NCI-H146 treated with DMSO at 0.1 percent for 48 hours (cell line): ENCODE data around the gene FAM131B.
"Not testable (repeated sequence)": the region's sequence is repeated elsewhere in the genome, so short reads cannot be mapped to it uniquely, and the experiment has no call there.

Experiments used
- DNase-seq: peaks from one replicate; lab custom pipeline; 2025; ENCODE audit not compliant: unreplicated experiment; lab: John Stamatoyannopoulos, UW

The FAM131B gene

DNA sequence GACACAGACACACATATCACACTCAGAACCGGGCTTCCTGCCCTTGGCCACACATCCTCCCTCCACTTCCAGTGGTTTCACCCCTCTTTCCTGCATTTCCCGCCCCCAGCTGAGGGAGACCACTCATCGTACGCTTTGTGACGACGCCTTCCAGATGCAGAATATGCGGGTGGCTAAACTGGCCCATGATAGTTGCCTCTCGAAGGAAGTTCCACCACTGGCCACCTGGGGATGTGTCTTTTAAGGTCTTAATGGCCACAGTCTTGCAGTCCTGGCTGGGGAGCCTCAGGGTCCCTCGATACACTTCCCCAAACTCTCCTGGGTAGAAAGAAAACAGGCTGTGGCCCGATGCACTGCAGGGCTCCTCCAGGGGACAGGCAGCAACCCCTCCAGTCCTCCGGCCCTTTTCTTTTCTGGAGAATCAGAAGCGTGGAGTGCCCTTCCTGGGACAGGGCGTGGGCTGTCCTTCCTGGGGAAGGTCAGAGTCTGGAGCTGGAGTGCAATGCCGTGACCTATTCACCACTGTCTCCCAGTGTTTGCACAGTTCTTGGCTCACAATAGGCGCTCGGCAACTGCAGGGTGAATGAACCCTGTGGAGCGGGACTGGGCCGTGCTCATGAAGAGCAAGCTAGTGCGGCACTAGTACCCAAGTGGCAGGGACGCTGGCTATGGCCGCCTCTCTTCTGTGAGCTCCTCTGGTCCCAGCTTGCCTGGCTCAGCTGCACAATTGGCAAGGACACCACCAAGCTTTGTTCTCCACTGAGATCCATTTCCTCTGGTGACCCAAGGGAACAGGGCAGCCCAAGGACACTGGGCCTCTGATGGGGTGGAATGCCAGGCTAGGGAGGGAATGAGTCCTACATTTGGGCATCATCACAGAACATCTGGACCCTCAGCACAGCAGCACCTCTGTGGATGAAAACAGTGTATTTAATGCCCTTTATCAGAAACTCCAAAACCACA lies 33.0 kb upstream of the FAM131B start:
- DNase-seq = no peak

GRCh38 chr7:143394777-143395176 lies 32.3 kb upstream of the FAM131B start:
- no peak for DNase-seq

- no peak for DNase-seq
These were observed 31.6 kb upstream of the FAM131B start for GRCh38 chr7:143394068-143394467.

- DNase-seq = no peak
These were observed 30.9 kb upstream of the FAM131B start for GRCh38 chr7:143393267-143394041.

GRCh38 chr7:143392875-143393266 lies 30.4 kb upstream of the FAM131B start:
- no peak for DNase-seq

DNA sequence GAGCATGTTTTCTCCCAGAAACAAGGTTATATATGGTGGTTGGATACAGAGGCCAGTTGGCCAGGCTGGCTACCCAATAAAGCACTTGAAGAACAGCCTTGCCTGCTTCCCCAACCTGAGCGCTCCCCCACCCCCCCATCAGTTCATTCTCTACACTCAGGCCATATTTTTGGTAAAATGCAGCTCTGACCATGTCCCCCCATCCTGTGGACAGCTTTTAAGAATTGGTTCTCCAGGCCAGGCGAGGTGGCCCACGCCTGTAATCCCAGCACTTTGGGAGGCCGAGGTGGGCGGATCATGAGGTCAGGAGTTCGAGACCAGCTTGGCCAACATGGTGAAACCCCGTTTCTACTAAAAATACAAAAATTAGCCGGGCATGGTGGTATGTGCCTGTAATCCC lies 29.9 kb upstream of the FAM131B start:
- not testable (repeated sequence) for DNase-seq

GRCh38 chr7:143391462-143392404 lies 29.2 kb upstream of the FAM131B start:
- no peak for DNase-seq

GRCh38 chr7:143390773-143391317 lies 28.3 kb upstream of the FAM131B start:
- no peak for DNase-seq

- no peak for DNase-seq
These were observed 27.7 kb upstream of the FAM131B start for GRCh38 chr7:143390104-143390772.

DNA sequence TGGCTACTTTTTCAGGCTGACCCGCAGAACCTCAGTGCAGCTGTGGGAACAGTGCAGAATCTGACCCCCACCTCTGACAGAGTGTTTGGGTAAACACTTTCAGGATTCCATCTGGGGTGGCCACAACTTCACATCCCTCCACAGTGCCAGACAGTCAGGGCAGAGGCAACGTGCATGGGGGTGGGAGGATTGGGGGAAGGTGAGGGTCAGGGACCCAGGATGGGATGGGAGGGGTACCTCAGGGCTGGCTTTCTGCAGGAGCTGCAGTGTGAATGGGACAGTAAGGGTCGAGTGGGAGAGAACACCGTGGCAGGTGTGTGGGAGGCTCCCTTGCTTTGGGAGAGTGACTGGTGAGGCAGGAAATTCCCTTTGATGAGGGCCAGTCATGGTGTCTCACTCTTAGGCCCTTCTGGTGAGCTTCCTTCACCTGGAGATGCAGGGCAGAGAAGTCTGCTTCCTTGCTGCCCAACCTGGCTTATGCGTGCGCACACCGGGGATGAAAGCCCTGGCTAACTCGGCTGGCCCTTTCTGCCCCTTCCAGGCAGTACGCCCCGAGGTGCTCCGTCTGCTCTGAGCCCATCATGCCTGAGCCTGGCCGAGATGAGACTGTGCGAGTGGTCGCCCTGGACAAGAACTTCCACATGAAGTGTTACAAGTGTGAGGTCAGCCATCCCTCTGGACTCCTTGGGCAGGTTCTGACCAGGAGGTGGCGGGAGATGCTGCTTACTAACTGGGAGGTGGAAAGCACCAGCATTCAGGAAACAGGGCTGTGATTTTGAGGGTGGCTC lies 27.0 kb upstream of the FAM131B start:
- no peak for DNase-seq

DNA sequence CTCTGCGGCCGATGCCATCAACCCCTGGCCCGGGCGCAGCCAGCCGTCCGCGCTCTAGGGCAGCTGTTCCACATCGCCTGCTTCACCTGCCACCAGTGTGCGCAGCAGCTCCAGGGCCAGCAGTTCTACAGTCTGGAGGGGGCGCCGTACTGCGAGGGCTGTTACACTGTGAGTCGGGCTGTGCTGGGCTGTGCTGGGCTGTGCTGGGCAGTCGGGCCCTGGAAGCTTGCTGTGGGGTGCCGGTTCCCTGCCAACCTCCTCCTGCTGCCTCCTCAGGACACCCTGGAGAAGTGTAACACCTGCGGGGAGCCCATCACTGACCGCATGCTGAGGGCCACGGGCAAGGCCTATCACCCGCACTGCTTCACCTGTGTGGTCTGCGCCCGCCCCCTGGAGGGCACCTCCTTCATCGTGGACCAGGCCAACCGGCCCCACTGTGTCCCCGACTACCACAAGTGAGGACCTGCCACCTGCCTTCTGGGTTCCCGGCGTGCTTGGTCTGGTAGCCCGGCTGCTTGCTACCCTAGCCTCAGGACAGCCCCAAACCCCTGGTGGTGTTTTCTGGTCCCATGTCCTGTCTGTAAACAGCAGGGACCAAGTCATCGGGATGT lies 26.1 kb upstream of the FAM131B start:
- DNase-seq = no peak

DNA sequence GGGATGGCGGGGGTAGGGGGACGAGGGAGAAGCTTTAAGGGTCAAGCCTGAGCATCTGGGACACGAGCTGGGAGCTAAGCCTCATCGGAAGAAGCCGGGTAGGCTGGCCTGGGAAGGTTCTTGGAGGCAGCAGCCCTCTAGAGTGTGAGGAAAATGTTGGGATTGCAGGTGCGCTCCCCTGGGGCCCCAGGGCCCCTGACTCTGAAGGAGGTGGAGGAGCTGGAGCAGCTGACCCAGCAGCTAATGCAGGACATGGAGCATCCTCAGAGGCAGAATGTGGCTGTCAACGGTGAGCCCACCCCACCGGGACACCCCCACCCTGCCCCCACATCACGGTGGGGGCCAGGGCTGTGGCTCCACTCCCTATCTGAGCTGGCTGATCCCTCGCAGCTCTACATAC lies 25.5 kb upstream of the FAM131B start:
- DNase-seq = no peak

GRCh38 chr7:143387156-143387975 lies 24.9 kb upstream of the FAM131B start:
- no peak for DNase-seq

DNA sequence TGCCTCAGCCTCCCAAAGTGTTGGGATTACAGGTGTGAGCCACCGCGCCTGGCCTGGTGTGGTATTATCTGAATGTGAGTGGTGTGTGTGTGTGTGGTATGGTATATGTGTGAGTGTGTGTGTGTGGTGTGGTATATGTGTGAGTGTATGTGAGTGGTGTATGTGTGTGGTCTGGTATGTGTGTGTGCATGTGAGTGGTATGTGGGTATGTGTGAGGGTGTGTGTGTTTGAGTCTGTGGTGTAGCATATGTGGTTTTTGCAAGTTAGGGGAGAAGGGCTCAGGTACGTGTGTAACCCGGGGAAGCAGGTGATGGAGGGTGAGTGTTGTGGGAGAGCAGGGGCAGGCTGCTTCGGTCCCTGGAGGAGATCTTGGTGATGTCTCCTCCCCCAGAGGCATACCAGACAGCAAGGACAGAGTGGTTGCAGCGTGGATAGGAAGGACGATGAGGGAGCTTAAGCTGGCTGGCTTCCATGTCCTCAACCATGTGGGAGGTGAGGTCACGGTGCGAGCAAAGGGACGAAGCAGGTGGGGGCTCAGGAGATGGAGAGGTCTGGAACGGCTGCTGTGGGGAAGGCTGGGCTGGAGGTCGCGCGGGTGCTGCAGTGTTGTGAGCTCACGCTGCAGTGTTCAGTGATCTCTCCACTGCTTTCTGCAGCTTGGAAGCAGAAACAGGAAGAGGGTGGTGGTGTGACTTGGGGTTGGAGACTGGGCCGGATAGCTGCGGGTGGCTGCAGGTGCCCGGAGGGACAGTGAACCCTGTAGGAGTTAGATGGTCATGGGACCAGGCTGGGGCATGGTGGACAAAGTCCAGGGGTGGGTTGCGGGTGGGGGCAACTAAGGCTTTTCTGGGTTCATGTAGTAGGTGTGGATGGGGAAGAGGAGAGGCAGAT lies 23.6 kb upstream of the FAM131B start:
- no peak for DNase-seq

- DNase-seq = no peak
These were observed 22.4 kb upstream of the FAM131B start for GRCh38 chr7:143384661-143385631.

DNA sequence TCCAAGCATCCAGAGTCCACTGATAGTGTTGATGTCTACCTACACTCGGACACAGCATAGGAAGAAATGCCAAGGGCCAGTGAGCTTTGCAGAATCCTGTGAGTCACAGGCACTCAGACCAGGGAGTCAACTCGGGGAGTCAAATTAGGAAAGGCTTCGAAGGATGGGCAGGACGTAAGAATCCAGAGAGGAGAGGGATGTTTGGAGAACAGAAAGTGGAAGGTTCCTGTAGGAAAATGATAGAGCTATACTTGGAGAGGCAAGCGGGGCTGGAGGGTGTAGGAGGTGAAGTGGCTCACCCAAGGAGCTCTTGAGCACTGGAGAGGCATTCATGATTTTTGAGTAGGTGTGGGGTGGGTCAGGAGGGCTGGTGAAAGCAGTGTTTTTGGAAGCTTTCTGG lies 21.6 kb upstream of the FAM131B start:
- no peak for DNase-seq
